ENCODE data around the gene TAOK2. TPM values are rescaled to one million over a fixed set of nuclear protein-coding genes. Genes with fewer than 3 reads are reported as not detected.
"Not testable (repeated sequence)": the region's sequence is repeated elsewhere in the genome, so short reads cannot be mapped to it uniquely, and the experiment has no call there.

Gene TAOK2
- total and polyA plus RNA-seq, 8 donors: 13.5 to 41.1 (median 18.0) TPM

- no peak for TF ChIP-seq CTCF (IDR thresholded peaks at IDR 0.05)
Observed at GRCh38 chr16:29950806-29951461, 22.7 kb upstream of the TAOK2 start.

GRCh38 chr16:29951625-29952365 is 21.9 kb upstream of the TAOK2 start:
- Histone ChIP-seq H3K27me3 (no peaks in the 10 kb centered on the region), H3K36me3 (no peaks in the 10 kb centered on the region), H3K9me3 (no peaks in the 10 kb centered on the region), H3K4me1 (no peaks in the 10 kb centered on the region), H3K27ac (no peak overlapping the region), H3K4me3 (no peak overlapping the region)
- FAIRE-seq (no peak), ATAC-seq (no peak), DNase-seq (no peak)
- no peak for TF ChIP-seq CTCF (IDR thresholded peaks at IDR 0.05)
- intact Hi-C loops (cut with DNase I): no loop called here
- 85 to 87% methylated on average over 8 of the region's 8 CpGs for WGBS, 2 donors

More at GRCh38 chr16:29950806-29951461, 22.7 kb upstream of the TAOK2 start:
- no peak overlapping the region for H3K27ac ChIP-seq
- no peak for ATAC-seq
- no peak overlapping the region for H3K4me3 ChIP-seq
- no peak for DNase-seq
- no peaks in the 10 kb centered on the region for H3K4me1 ChIP-seq
- no peaks in the 10 kb centered on the region for H3K9me3 ChIP-seq
- no peak for FAIRE-seq
- no peaks in the 10 kb centered on the region for H3K27me3 ChIP-seq
- 81 to 89% methylated on average over 4 of the region's 4 CpGs for WGBS, 2 donors
- intact Hi-C loops (cut with DNase I): no loop called here
- no peaks in the 10 kb centered on the region for H3K36me3 ChIP-seq

- Histone ChIP-seq H3K27me3 (no peaks in the 10 kb centered on the region), H3K4me1 (peaks cover 0 to 7% (median 6%) of the 10 kb centered on the region in 3 donors), H3K36me3 (no peaks in the 10 kb centered on the region), H3K4me3 (no peak overlapping the region), H3K9me3 (no peaks in the 10 kb centered on the region), H3K27ac (no peak overlapping the region)
- DNase-seq: no peak
- ATAC-seq: no peak
- 89 to 90% methylated on average over 5 of the region's 5 CpGs for WGBS, 2 donors
- TF ChIP-seq CTCF (IDR thresholded peaks at IDR 0.05): no peak
- FAIRE-seq: no peak
- intact Hi-C loops (cut with DNase I): no loop called here
Observed at GRCh38 chr16:29958756-29959155, 14.9 kb upstream of the TAOK2 start.

GRCh38 chr16:29959293-29959692 is 14.4 kb upstream of the TAOK2 start:
- H3K4me1 ChIP-seq: peaks cover 0 to 7% (median 6%) of the 10 kb centered on the region in 3 donors
- H3K9me3 ChIP-seq: no peaks in the 10 kb centered on the region
- no peaks in the 10 kb centered on the region for H3K27me3 ChIP-seq
- ATAC-seq (no peak), DNase-seq (no peak), FAIRE-seq (no peak)
- intact Hi-C loops (cut with DNase I): no loop called here
- H3K27ac ChIP-seq: no peak overlapping the region
- no peaks in the 10 kb centered on the region for H3K36me3 ChIP-seq
- no peak overlapping the region for H3K4me3 ChIP-seq
- TF ChIP-seq CTCF (IDR thresholded peaks at IDR 0.05): no peak
- 84 to 91% methylated on average over 9 of the region's 9 CpGs for WGBS, 2 donors

GRCh38 chr16:29959821-29960220 is 13.8 kb upstream of the TAOK2 start:
- H3K4me3 ChIP-seq, H3K36me3 ChIP-seq, H3K9me3 ChIP-seq, H3K27me3 ChIP-seq, H3K27ac ChIP-seq, H3K4me1 ChIP-seq, ATAC-seq, FAIRE-seq, DNase-seq: not testable (repeated sequence)
- intact Hi-C loops (cut with DNase I): loop anchor here in 1 of 3 donors (5.0 kb wide), 1 partner anchor 33 kb away; the partner anchor contains the start of gene KCTD13
- WGBS, 2 donors: 77 to 85% methylated on average over 4 of the region's 4 CpGs

All from pancreas (tissue), 10 donors.